ENCODE data around the gene E2F3. TPM values are rescaled to one million over a fixed set of nuclear protein-coding genes. Genes with fewer than 3 reads are reported as not detected.

Gene E2F3
- total RNA-seq, 1 donor = 6.2 TPM

DNA sequence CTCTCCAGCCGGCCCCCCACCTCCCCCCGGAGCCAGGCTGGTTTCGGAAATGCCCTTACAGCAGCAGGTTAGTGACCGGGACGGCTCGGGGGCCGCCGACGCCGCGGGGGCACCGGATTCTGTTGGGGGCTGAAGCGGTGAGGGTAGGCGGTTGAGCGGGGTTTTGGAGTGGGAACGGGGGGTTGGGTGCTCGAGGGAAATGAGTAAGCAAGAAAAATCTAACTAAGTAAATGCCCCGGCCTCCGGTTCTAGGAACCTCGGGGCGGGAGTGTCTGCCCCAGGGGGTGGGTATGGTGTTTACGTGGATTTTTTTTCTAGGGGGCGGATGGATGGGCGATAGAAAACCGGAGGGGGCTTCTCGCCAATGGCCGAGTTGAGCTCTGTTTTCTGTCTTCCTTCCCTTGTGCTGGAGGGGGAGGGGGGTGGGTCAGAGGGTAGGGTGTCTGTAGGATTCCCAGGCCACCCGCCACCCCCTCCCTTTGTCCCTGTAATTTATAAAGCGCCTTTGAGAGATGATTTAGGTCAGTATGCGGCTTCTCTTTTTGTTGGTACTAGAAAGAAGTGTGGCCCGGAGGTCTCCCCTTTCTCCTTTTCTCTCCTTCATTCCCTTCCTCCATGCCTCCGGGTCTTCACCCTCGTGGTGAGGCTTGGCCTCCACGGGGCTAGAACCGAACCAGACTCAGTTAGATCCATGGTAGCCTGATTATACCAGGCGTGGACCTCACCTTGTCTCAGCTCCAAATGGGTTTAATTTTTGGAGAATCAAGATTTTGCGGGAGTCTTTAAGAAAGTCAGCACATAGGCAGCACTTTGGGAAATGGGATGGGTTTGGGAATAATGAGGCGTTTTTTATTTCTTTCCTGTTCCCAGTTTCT, 2.3 kb downstream of the E2F3 start:
- no peaks in the 10 kb centered on the region for H3K27me3 ChIP-seq (ENCODE audit: insufficient read depth, low read length)
- peak overlapping the region; percentile 87 for H3K4me3 ChIP-seq (ENCODE audit: insufficient read depth, low read length)
- peak overlapping the region; percentile 94 for H3K4me2 ChIP-seq (ENCODE audit: insufficient read depth, low read length)
- peaks cover 10% of the 10 kb centered on the region for H3K36me3 ChIP-seq (ENCODE audit: insufficient read depth, low read length)
- H3K79me2 ChIP-seq (ENCODE audit: insufficient read depth, low read length) = peaks cover 56% of the 10 kb centered on the region
- TF ChIP-seq, protein P1, sequence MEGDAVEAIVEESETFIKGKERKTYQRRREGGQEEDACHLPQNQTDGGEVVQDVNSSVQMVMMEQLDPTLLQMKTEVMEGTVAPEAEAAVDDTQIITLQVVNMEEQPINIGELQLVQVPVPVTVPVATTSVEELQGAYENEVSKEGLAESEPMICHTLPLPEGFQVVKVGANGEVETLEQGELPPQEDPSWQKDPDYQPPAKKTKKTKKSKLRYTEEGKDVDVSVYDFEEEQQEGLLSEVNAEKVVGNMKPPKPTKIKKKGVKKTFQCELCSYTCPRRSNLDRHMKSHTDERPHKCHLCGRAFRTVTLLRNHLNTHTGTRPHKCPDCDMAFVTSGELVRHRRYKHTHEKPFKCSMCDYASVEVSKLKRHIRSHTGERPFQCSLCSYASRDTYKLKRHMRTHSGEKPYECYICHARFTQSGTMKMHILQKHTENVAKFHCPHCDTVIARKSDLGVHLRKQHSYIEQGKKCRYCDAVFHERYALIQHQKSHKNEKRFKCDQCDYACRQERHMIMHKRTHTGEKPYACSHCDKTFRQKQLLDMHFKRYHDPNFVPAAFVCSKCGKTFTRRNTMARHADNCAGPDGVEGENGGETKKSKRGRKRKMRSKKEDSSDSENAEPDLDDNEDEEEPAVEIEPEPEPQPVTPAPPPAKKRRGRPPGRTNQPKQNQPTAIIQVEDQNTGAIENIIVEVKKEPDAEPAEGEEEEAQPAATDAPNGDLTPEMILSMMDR (IDR thresholded peaks at IDR 0.05; ENCODE audit: extremely low read depth, low read depth, low read length) = no peak
- peaks cover 23% of the 10 kb centered on the region for H4K20me1 ChIP-seq (ENCODE audit: insufficient read depth, low read length)
- DNase-seq (ENCODE audit: insufficient read length, low spot score, missing footprints) = peak; percentile 90
- no peaks in the 10 kb centered on the region for H3K9me3 ChIP-seq (ENCODE audit: low read depth, low read length)
- peak overlapping the region; percentile 89 for H3K27ac ChIP-seq (ENCODE audit: low read depth, low read length)
- H2AFZ ChIP-seq (ENCODE audit: low read length) = peak overlapping the region; percentile 76
- peaks cover 7% of the 10 kb centered on the region for H3K4me1 ChIP-seq (ENCODE audit: insufficient read depth, low read length)

DNA sequence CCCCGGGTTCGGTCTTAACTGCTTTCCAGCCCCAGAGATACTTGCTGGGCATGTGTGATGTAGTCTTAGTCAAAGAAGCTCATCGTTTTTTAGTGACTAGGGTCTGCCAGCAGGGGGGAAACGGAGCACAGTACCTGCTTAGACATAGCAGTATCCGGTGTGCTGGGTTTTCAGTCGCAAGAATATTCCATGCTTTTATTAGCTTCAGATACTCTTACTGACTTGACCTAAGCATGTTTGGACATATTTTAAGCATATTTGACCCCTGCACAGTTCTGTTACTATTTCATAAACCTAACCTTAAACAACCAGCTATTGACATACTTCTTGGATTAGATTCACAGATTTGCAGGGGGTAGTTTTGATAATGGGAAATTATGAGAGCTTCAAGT, 3.0 kb downstream of the E2F3 start:
- H3K4me1 ChIP-seq (ENCODE audit: insufficient read depth, low read length) = peaks cover 7% of the 10 kb centered on the region
- DNase-seq (ENCODE audit: insufficient read length, low spot score, missing footprints) = peak; percentile 91
- peak overlapping the region; percentile 76 for H2AFZ ChIP-seq (ENCODE audit: low read length)
- peak overlapping the region; percentile 94 for H3K4me2 ChIP-seq (ENCODE audit: insufficient read depth, low read length)
- H3K4me3 ChIP-seq (ENCODE audit: insufficient read depth, low read length) = peak overlapping the region; percentile 87
- TF ChIP-seq, protein P1 (IDR thresholded peaks at IDR 0.05; ENCODE audit: extremely low read depth, low read depth, low read length) = peak; percentile 62
- peak overlapping the region; percentile 89 for H3K27ac ChIP-seq (ENCODE audit: low read depth, low read length)
- H3K36me3 ChIP-seq (ENCODE audit: insufficient read depth, low read length) = peaks cover 10% of the 10 kb centered on the region
- no peaks in the 10 kb centered on the region for H3K9me3 ChIP-seq (ENCODE audit: low read depth, low read length)
- H3K27me3 ChIP-seq (ENCODE audit: insufficient read depth, low read length) = no peaks in the 10 kb centered on the region
- peaks cover 62% of the 10 kb centered on the region for H3K79me2 ChIP-seq (ENCODE audit: insufficient read depth, low read length)
- peaks cover 27% of the 10 kb centered on the region for H4K20me1 ChIP-seq (ENCODE audit: insufficient read depth, low read length)

DNA sequence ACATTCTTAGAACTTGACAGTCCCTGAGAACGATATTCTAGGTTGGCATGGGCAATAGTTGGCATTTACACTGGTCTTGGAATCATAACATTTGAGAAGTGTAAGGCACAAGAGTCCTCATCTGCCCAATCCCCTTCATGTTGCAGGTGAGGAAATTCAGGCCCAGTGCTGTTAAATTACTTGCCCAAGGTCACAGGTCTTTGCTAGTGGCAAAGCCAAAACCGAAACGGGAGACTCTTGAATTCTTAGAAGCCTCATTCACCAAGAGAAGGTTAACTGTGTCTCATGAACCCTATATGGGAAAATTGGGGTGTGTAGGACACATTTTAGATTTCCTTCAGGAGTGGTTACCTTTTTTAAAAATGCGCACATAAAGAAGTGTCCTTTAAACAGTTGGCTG, 7.2 kb downstream of the E2F3 start:
- no peak overlapping the region for H3K4me3 ChIP-seq (ENCODE audit: insufficient read depth, low read length)
- no peak for DNase-seq (ENCODE audit: insufficient read length, low spot score, missing footprints)
- peaks cover 14% of the 10 kb centered on the region for H3K36me3 ChIP-seq (ENCODE audit: insufficient read depth, low read length)
- no peaks in the 10 kb centered on the region for H3K27me3 ChIP-seq (ENCODE audit: insufficient read depth, low read length)
- H3K9me3 ChIP-seq (ENCODE audit: low read depth, low read length) = no peaks in the 10 kb centered on the region
- H3K4me1 ChIP-seq (ENCODE audit: insufficient read depth, low read length) = no peaks in the 10 kb centered on the region
- no peak overlapping the region for H2AFZ ChIP-seq (ENCODE audit: low read length)
- TF ChIP-seq, protein P1 (IDR thresholded peaks at IDR 0.05; ENCODE audit: extremely low read depth, low read depth, low read length) = no peak
- no peak overlapping the region for H3K4me2 ChIP-seq (ENCODE audit: insufficient read depth, low read length)
- H3K79me2 ChIP-seq (ENCODE audit: insufficient read depth, low read length) = peaks cover 100% of the 10 kb centered on the region
- no peak overlapping the region for H3K27ac ChIP-seq (ENCODE audit: low read depth, low read length)
- H4K20me1 ChIP-seq (ENCODE audit: insufficient read depth, low read length) = peaks cover 55% of the 10 kb centered on the region

DNA sequence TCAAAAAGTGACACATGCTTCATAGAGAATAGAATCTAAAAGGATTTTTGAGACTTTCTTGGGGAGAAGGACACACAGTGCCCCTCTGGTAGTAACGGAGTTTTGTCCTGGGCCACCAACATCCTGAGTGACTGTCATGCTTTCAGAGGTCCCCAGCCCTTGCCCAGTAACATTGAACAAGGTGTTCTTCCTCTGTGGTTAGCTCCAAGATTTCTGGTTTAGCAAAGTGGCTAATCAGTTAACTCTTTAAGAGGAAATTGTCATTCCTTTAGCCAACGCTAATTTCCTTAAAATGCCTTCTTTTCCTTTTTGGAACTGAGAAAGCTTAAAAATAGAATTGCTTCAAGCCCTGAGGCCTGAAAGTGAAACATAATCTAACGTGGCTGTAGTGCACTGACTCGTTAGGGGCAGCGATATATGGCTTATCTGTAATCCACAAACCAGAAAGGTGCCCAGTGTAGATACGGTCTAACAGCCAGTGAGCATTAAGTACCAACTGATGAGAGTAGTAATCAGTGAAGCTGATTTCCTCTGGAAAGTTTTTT, 7.8 kb downstream of the E2F3 start:
- no peaks in the 10 kb centered on the region for H3K9me3 ChIP-seq (ENCODE audit: low read depth, low read length)
- TF ChIP-seq, protein P1 (IDR thresholded peaks at IDR 0.05; ENCODE audit: extremely low read depth, low read depth, low read length) = no peak
- H3K27me3 ChIP-seq (ENCODE audit: insufficient read depth, low read length) = no peaks in the 10 kb centered on the region
- peaks cover 15% of the 10 kb centered on the region for H3K36me3 ChIP-seq (ENCODE audit: insufficient read depth, low read length)
- peaks cover 62% of the 10 kb centered on the region for H4K20me1 ChIP-seq (ENCODE audit: insufficient read depth, low read length)
- no peak overlapping the region for H3K4me3 ChIP-seq (ENCODE audit: insufficient read depth, low read length)
- no peak overlapping the region for H3K4me2 ChIP-seq (ENCODE audit: insufficient read depth, low read length)
- no peak overlapping the region for H3K27ac ChIP-seq (ENCODE audit: low read depth, low read length)
- H2AFZ ChIP-seq (ENCODE audit: low read length) = no peak overlapping the region
- no peaks in the 10 kb centered on the region for H3K4me1 ChIP-seq (ENCODE audit: insufficient read depth, low read length)
- H3K79me2 ChIP-seq (ENCODE audit: insufficient read depth, low read length) = peaks cover 100% of the 10 kb centered on the region
- DNase-seq (ENCODE audit: insufficient read length, low spot score, missing footprints) = no peak

All from osteoblast (primary cell).